ENCODE measurements around the gene SPATA9. TPM values are rescaled to one million over a fixed set of nuclear protein-coding genes. Genes with fewer than 3 reads are reported as not detected.

Gene SPATA9
- total RNA-seq, 1 experiment from 2014 or later: 0.15 TPM

GRCh38 chr5:95617057-95617456 is 65.7 kb downstream of the SPATA9 start:
- no TSS peak for BruUV-seq (replicated peaks)
- Histone ChIP-seq H3K36me3 (ENCODE audit: control insufficient read depth, insufficient read depth, low read length) (no peaks in the 10 kb centered on the region), H3K9me3 (ENCODE audit: control insufficient read depth, insufficient read depth, low read depth, low read length) (peaks cover 15% of the 10 kb centered on the region; the same call in 1 of the 2 replicates), H3K4me1 (ENCODE audit: control insufficient read depth, insufficient read depth, low read length) (peaks cover 10% of the 10 kb centered on the region), H3K4me3 (ENCODE audit: low read depth in 2 of 2, low read length in 2 of 2) (no peak overlapping the region), H3K27ac (ENCODE audit: low read length) (peak overlapping the region; percentile 44; the same call in 1 of the 2 replicates), H3K27me3 (ENCODE audit: control insufficient read depth, insufficient read depth, low read length) (no peaks in the 10 kb centered on the region)
- TF ChIP-seq CTCF (IDR thresholded peaks at IDR 0.05): no peak
- TF ChIP-seq REST (IDR thresholded peaks at IDR 0.05; ENCODE audit: insufficient read depth in 1 of 2, low read depth in 2 of 2, low read length in 1 of 2): no peak
- DNase-seq (ENCODE audit: low read depth, low spot score) (no peak), ATAC-seq (no peak)
- in situ Hi-C loops (cut with HindIII; ENCODE audit: low pct_unique_long_range_greater_than_20kb, low sequenced_read_pairs): no loop called here
- ChIA-PET CTCF (no interaction called here), POLR2A (no interaction called here)
- intact Hi-C loops (cut with micrococcal nuclease; ENCODE audit: unreplicated experiment): loop anchor here (10.0 kb wide), 1 partner anchor 62 kb away; the partner anchor contains the start of genes ARSK and SKIC3

GRCh38 chr5:95615164-95615467 is 67.7 kb downstream of the SPATA9 start:
- ATAC-seq (no peak), DNase-seq (ENCODE audit: low read depth, low spot score) (no peak)
- in situ Hi-C loops (cut with HindIII; ENCODE audit: low pct_unique_long_range_greater_than_20kb, low sequenced_read_pairs): no loop called here
- peaks cover 15% of the 10 kb centered on the region; the same call in 1 of the 2 replicates for H3K9me3 ChIP-seq (ENCODE audit: control insufficient read depth, insufficient read depth, low read depth, low read length)
- CTCF ChIA-PET: no interaction called here
- H3K27me3 ChIP-seq (ENCODE audit: control insufficient read depth, insufficient read depth, low read length): no peaks in the 10 kb centered on the region
- BruUV-seq (replicated peaks): no TSS peak
- peaks cover 4% of the 10 kb centered on the region; the same call in 1 of the 2 replicates for H3K4me1 ChIP-seq (ENCODE audit: control insufficient read depth, insufficient read depth, low read length)
- no peak overlapping the region for H3K27ac ChIP-seq (ENCODE audit: low read length)
- no peak overlapping the region for H3K4me3 ChIP-seq (ENCODE audit: low read depth in 2 of 2, low read length in 2 of 2)
- H3K36me3 ChIP-seq (ENCODE audit: control insufficient read depth, insufficient read depth, low read length): no peaks in the 10 kb centered on the region
- TF ChIP-seq SIN3A (IDR thresholded peaks at IDR 0.05; ENCODE audit: borderline replicate concordance, insufficient read depth, low read depth, low read length): no peak
- no peak for TF ChIP-seq TCF7L2 (IDR thresholded peaks at IDR 0.05; ENCODE audit: low read depth, low read length)
- no peak for TF ChIP-seq POLR2AphosphoS5 (IDR thresholded peaks at IDR 0.05; ENCODE audit: low read depth, low read length)
- TF ChIP-seq REST (IDR thresholded peaks at IDR 0.05; ENCODE audit: insufficient read depth in 1 of 2, low read depth in 2 of 2, low read length in 1 of 2): no peak
- TF ChIP-seq CTCF (IDR thresholded peaks at IDR 0.05): no peak
- POLR2A ChIA-PET: interaction anchor here (0.7 kb wide), 1 partner anchor 903 kb away, joined by 4 read pairs; no protein-coding TSS in a partner anchor
- intact Hi-C loops (cut with micrococcal nuclease; ENCODE audit: unreplicated experiment): loop anchor here (10.0 kb wide), 1 partner anchor 60 kb away; the partner anchor contains the start of genes ARSK and SKIC3
